Stimulated activated CD4-positive, alpha-beta T cell treated with anti-CD3 and anti-CD28 coated beads, Interleukin-4, amount 100 ng/mL, for 24 hours (primary cell): ENCODE measurements around the gene RPS6KB1.
"Not testable (repeated sequence)": the region's sequence is repeated elsewhere in the genome, so short reads cannot be mapped to it uniquely, and the experiment has no call there.

Experiments
- DNase-seq: peaks from one replicate; pipeline ENCODE4 v3.0.0-alpha.2; 2020

The RPS6KB1 gene

DNA sequence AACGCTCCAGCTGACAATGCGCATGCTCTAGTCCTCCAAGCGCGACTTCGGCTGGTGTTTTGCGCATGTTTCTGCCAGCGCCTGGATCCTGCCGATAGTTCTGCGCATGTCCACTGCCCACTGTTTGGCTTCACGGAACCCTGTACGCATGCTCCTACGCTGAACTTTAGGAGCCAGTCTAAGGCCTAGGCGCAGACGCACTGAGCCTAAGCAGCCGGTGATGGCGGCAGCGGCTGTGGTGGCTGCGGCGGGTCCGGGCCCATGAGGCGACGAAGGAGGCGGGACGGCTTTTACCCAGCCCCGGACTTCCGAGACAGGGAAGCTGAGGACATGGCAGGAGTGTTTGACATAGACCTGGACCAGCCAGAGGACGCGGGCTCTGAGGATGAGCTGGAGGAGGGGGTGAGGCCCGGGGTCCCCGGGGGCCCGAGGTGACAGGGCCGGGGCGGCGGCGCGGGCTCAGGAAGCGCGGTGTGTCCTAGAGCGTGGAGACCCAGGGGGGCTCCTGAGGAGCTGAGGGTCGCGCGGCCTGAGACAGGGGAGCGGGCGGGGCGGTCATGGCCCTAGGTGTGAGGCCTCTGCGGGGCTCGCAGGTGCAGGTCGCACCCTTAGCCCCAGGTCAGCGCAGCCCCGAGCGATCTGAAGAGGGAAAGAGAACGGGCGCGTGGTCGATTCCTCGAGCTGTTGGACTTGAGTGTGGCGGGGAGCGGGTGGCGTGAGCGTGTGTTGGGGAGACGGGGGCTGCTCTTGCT, at the start of gene RPS6KB1, which contains the start of gene TUBD1:
RPS6KB1 (plus strand) TSS at position 198 of the 752 bp plus-strand sequence; CDS start at position 262, 64 bp downstream.
TUBD1 (minus strand) TSS at position 20 of the 752 bp plus-strand sequence. CDS start 1,941 bp downstream, outside the sequence.
- DNase-seq: peak; percentile 98

DNA sequence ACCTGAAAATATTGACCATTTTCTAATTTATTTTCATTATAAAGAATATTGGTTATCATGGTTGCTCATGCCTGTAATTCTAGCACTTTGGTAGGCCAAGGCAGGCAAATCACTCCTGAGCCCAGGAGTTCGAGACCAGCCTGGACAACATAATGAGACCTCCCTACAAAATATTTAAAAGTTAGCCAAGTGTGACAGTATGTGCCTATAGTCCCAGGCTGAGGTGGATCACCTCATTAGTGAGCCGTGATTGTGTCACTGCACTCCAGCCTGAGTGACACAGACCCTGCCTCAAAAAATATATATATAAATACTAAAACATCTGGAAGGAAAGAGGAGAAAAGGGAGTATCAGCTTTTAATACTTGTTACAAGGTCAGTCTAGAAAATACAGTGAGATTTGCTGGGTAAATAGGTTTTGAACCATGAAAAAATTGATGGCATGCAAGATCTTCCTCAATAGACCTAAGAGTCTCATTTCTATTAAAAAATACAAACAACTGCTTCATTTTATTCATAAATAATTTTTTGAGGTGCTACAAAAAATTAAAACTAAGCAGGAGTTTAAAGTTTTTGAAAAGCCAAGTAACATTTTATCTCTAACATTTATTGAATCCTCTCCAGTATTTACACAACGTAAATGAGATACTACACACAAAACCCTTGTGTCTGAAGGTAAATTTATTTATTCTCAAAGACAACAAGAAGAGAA, 47.9 kb upstream of the RPS6KB1 start:
- DNase-seq: no peak

DNA sequence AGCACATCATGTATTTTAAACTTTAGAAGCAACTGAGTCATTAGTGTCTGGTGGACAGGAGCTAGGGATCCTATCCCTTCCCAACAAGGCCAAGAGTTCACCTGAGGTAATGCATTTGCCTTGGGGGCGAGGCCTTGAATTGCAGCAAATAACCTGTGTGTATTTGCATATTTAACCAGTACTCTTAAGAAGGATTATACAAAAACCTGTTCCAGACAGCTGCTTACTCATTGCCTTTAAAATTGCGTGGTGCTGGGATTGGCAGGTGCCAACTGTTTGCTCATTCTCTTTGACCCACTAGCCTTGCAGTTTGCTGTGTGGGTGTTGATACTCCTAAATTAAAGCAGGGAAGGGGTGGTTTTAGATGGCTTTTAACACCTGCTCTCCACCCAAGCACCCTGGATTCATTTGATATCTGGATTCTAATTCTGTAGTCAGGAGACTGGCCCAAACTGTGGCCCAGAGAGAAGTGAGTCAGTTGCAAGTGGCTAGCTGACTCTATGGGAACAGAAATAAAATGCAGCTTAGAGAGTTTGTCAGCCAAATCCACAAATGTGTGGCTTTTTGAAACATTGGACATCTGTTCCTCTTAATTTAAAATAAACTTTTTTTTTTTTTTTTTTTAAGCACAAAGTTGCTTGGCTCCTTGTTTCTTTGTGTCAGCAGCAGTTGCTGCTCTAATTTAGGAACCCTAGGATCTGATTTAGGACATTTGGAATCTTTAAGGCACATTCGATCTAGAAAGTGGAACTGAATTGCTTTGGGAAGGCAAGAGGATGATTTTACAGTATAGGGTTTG, 47.1 kb upstream of the RPS6KB1 start:
- peak; percentile 57 for DNase-seq

DNA sequence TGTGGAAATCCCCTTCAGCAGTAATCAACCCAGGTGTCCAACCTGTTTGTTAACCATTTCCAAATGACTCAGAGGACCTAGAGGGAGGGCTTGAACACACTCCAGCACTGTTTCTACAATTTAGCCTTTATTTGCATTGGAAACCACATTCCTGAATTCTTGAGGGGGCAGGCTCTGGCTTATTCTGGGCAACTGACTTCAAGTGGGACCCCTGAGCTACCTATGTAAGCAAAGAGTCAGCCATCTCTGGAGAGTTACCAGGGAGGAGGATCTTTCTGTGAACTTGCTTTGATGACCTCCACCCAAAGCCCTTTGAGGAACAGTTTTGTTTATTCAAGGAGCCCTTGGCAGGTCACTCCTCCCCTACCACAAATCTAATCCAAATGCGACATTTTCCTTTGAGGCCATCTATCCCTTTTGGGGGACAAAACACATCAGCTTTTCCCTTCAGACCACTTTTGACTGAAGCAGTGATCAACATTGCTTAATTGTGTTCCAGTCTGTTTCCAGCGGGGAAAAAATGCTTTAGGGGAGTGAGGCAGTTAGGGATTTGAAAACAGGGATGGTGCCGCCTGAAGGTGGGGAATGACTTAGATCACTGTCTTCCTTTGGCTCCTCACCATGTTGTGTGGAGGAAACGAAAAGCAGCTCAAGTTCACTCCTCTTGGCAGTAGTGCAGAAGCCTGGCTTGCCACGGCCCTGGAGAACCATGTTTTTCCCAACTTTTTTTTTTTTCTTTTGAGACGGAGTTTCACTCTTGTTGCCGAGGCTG, 46.3 kb upstream of the RPS6KB1 start:
- peak; percentile 45 for DNase-seq

DNA sequence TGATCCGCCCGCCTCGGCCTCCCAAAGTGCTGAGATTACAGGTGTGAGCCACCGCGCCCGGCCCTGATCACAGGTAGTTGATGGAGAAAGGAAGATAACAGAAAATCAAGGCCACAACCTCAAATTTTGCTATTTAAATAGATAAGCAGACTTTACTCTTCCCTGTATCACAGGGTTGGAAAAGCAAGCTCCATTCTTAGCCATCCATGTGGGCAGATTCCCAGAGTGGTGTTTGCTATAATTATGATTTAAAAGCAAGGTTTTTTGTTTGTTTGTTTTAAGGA, 44.6 kb upstream of the RPS6KB1 start:
- DNase-seq: no peak

DNA sequence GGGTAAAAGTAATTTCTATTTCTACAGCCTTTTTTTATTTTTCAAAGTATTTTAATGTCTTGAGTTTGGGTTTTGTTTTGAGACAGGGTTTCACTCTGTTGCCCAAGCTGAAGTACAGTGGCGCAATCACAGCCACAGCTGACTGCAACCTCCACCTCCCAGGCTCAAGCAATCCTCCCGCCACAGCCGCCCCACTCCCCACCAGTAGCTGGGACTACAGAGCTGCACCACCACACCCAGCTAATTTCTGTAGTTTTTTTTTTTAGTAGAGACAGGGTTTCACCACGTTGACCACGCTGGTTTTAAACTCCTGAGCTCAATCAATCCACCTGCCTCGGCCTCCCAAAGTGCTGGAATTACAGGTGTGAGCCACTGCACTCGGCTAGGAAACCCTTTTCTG, 44.1 kb upstream of the RPS6KB1 start:
- DNase-seq: peak; percentile 49

DNA sequence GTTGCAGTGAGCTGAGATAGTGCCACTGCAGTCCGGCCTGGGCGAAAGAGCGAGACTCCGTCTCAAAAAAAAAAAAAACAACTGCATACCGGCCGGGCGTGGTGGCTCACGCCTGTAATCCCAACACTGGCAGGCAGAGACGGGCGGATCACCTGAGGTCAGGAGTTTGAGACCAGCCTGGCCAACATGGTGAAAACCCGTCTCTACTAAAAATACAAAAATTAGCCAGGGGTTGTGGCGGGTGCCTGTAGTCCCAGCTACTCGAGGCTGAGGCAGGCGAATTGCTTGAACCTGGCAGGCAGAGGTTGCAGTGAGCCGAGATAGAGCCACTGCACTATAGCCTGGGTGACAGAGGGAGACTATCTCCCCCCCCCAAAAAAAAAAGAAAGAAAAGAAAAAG, 42.6 kb upstream of the RPS6KB1 start:
- not testable (repeated sequence) for DNase-seq

DNA sequence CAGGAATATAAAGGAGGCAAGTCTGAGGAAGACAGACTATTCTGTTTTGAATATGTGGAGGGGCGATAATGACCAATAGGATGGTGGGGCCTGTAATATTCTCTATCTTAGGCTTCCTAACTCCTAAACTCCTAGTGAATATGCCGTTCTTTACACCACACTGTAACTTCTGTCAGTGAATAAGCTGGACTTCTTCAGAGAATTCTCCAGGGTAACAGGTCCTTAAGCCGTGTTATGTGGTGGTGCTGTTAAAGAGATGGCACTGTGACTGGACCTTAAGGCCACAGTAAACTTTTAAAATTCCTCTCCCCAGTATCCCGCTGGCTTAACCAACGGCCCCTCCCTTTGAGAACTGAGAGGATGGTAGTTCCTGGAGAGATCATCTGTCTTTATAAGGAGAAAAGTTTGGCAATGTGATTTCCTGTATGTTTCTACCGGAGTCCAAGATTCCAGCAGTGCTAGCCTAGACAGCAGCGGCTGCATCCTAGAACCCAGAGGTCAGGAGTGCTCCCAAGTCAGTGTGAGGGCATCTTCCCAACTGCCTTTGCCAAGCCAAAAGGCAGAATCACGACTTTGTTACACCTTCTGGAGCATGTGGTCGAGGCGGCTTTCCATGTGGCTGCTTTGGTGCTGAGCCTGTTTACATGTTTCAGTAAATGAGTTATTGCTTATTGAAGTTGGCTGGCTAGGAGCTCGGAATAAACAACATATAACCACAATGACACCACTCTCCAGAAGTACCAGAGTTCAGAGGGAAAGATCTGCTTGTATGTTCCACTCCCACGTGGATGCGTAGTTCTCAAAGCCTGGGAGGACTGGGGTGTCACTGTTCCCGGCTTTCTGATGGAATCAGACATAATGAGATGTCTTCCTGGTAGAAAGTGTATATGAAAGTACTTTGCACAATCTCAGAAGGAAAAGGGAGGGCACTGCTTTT, 41.2 kb upstream of the RPS6KB1 start:
- DNase-seq: no peak

DNA sequence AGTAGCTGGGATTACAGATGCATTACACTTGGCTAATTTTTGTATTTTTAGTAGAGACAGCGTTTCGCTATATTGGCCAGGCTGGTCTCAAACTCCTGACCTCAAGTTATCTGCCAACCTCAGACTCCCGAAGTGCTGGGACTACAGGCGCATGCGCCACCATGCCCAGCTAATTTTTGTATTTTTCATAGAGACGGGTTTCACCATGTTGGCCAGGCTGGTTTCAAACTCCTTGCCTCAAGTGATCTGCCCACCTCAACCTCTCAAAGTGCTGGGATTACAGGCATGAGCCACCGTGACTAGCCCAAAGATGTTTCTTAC, 40.1 kb upstream of the RPS6KB1 start:
- DNase-seq: not testable (repeated sequence)

DNA sequence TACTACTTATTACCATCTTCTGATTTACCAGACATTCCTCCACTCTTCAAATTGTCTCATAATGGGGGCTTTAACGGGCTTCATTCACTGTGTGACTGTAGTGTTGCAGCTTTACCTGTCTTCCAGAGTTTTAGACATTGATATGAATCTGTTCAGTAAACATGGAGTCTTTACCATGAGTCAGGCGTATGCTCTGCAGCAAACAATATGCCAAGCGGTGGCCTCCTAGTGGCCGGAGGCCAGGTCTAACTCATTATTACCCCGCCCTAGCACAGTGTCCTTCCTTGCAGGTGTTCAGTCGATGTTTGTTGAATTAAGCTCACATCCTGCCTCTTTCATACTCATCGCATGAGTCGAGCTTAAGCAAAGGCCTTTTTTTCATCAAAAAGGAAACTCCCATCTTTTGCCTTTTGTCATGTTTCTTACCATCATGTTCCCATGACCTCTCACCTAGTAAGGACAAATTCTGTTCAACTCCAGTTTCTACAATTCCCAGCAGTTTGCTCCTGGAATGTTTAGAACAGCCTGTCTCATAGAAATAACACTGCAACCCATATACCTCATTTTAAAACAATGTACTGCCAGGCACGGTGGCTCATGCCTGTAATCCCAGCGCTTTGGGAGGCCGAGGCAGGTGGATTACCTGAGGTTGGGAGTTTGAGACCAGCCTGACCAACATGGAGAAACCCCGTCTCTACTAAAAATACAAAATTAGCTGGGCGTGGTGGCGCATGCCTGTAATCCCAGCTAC, 39.6 kb upstream of the RPS6KB1 start:
- peak; percentile 73 for DNase-seq

DNA sequence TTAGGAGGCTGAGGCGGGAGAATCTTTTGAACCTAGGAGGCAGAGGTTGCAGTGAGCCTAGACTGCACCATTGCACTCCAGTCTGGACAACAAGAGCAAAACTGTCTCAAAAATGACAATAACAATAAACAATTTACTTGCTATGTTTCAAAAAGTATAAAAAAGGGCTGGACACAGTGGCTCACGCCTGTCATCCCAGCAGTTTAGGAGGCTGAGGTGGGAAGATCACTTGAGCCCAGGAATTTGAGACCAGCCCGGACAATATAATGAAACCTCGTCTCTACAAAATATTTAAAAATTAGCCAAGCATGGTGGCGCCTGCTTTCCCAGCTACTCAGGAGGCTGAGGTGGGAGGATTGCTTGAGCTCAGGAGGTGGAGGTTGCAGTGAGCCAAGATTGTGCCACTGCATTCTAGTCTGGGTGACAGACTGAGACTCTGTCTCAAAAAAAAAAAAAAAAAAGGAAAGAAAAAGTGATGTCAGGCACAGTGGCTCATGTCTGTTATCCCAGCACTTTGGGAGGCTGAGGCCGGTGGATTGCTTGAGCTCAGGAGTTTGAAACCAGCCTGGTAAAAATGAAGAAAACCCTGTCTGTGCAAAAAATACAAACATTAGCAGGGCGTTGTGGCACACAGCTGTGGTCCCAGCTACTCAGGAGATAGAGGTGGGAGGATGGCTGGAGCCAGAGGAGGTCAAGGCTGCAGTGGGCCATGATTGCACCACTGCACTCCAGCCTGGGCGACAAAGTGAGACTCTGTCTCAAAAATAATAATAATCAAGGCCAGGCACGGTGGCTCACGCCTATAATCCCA, 38.8 kb upstream of the RPS6KB1 start:
- DNase-seq: not testable (repeated sequence)

DNA sequence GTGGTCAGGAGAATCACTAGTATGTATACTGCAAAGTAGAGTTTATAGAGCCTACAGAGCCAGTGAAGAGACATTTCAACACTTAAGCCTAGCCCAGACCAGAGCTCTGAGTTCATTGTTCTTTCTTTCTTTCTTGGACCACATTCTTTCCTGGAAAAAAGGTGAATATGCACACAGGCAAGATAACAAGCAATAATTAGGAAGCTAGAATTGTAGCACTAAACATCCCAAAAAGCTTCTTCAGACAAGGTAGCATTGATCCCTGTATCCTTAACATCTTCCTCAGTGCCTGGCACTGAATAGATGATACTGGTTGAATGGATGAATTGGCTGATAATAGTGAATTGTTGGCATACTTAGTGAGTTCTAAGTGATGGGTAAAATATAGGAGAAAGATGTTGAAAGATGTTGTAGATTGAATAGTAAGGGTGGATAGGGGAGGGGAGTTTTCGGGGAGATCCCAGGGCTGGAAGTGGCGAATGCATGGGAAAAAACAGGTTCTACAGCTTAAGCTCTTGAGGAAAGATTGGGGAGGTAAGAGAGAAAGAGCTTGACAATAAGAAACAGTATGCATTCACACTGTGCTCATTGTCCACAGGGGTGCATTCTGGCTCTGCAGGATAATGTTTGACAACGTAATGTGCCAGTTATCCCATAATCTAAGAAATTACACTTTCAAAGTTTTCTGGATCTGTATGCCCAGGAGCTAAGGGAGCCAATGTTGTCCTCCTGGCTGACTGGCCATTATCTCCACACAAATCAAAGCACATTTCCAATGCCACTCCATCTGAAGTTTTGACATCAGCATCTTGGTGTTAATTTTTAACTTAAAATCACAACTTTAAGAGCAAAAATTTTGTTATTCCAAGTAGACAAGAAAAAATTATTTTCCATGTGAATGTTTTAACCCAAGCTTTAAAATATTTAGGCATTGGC, 35.8 kb upstream of the RPS6KB1 start:
- DNase-seq: no peak

DNA sequence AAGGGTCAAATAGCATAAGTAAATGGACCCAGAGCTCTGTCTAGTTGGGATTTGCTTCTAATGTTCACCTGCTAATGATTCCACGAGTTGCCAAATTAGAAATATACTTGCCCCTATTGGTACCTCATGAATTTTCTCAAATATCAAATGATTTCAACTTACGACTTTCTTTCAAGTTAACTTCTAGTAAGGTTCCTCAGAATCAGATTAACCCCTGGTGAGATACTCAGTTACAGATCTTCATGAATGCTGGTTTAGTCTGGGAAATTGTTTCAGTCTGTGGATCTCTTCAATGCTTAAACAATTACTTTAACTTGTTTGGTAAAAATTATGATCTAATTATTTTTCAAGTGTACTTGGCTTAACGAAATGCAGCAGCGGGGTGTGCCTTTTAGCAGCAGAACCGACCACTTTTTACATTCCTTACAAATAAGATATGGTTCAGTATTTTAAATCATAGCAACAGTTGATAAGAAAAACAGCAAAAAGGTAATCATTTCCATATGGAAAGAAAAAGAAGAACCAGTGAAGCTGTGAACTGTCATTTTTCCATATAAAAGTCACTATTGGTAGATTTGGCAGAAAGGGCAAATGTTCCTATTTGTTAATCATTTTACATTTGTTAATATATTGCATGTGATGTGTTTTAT, 34.6 kb upstream of the RPS6KB1 start:
- DNase-seq: no peak

DNA sequence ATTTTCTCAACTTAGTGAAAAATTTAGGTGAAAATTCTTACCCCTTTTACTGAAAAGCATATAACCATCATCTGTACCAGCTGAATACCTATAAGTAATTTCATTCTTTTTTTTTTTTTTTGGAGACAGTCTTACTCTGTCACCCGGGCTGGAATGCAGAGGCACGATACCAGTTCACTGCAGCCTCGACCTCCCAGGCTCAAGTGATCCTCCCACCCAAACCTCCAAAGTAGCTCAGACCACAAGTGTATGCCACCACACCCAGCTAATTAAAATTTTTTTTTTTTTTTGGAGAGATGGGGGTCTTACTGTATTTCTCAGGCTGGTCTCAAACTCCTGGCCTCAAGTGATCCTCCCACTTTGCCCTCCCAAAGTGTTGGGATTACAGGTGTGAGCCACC, 34.0 kb upstream of the RPS6KB1 start:
- no peak for DNase-seq

DNA sequence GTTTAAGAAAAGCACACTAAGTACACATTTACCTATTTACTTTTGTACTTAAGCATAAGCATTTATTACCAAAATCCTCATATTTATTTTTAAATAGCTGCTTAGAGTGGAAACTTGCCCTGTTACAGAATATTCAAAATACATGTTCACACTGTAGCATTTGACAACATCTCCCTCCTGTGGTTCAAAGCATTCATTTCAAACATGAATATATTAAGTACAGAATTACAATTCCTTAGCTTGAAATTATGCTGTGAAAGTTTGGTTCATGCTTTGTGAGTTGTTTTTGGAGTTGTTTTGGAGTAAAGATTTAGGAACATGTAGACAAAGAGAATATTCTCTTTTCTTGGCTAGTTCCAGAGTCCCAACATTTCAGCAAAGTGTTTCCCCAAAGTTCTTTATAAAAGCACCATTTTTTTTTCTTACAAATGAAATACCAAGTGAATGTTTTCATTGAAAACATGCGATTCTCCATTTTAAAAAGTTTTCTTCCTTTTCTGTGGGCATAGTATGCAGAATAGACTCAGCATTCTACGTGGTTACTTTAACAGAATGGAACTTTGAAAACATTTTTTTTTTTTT, 33.4 kb upstream of the RPS6KB1 start:
- no peak for DNase-seq

DNA sequence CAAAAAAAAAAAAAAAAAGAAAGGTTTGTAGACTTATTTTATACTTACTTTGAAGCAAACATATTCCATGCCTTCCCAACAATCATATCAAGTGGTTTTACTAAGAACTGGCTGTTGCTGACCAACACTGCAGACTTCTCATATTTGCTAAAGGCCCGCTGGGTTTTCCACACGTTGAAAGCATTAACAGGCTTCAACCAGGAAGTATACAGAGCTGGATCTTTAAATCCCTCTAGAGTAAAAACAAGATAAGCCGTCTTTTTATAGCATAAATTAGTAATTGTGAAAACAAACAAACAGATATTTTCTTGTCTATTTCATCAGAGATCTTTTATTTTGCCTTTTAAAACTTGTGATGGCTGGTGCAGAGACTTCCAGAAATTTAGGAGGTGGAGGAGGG, 29.3 kb upstream of the RPS6KB1 start:
- no peak for DNase-seq

DNA sequence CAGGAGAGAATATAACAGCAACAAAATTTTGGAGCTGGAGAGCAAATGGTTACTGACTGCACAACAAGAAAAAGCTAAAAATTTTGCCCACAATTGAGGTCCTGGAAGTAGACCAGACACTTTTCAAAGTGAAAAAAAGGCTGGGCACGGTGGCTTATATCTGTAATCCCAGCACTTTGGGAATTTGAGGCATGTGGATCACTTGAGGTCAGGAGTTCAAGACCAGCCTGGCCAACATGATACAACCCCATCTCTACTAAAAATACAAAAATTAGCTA, 23.0 kb upstream of the RPS6KB1 start:
- no peak for DNase-seq

DNA sequence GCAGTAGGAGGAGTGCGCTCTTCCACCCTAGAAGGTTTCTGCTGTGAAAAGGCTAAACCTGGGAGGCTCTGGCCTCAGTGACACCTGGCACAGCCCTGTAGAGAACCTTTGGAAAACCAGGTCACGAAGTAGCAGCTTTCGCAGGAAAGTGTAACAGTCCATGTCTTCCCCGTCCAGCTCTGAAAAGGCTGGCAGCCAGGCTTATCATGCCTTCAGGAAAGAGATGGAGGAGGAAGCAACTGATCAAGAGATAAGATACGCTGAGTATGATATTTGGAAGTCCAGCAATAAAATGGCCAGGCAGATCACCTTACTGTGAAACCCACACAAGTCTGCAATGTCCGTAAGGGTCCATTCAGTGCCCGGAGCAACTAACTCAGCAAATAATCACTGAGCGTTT, 22.4 kb upstream of the RPS6KB1 start:
- DNase-seq: no peak
